ENCODE data around the gene TCL1A.
"Not testable (repeated sequence)": the region's sequence is repeated elsewhere in the genome, so short reads cannot be mapped to it uniquely, and the experiment has no call there.

Gene TCL1A

GRCh38 chr14:95713596-95714371, at the start of gene TCL1A:
Gene TCL1A, minus strand, starts transcription at chr14:95714125. Its CDS starts 59 bp downstream, at chr14:95714066.
- CTCF ChIA-PET: no interaction called here
- Mint-ChIP-seq H3K4me1 (no peaks in the 10 kb centered on the region), H3K4me3 (no peak within 1 kb of the TSS), H3K27ac (no peak within 1 kb of the TSS), H3K27me3 (peaks cover 49% of the 10 kb centered on the region), H3K9me3 (no peaks in the 10 kb centered on the region), H3K36me3 (no peaks in the 10 kb centered on the region)
- no peak for DNase-seq

GRCh38 chr14:95763032-95763431, 49.1 kb upstream of the TCL1A start:
- DNase-seq, H3K4me1 Mint-ChIP-seq, H3K36me3 Mint-ChIP-seq, H3K4me3 Mint-ChIP-seq, CTCF ChIA-PET, H3K27ac Mint-ChIP-seq, H3K9me3 Mint-ChIP-seq: not testable (repeated sequence)
- peaks cover 19% of the 10 kb centered on the region for H3K27me3 Mint-ChIP-seq

- no peaks in the 10 kb centered on the region for H3K9me3 Mint-ChIP-seq
- H3K36me3 Mint-ChIP-seq: no peaks in the 10 kb centered on the region
- DNase-seq: no peak
- H3K27ac Mint-ChIP-seq: no peak overlapping the region
- peaks cover 19% of the 10 kb centered on the region for H3K27me3 Mint-ChIP-seq
- CTCF ChIA-PET: no interaction called here
- no peak overlapping the region for H3K4me3 Mint-ChIP-seq
- H3K4me1 Mint-ChIP-seq: no peaks in the 10 kb centered on the region
Measured at GRCh38 chr14:95761436-95761835, 47.5 kb upstream of the TCL1A start.

- no peak overlapping the region for H3K4me3 Mint-ChIP-seq
- H3K36me3 Mint-ChIP-seq: no peaks in the 10 kb centered on the region
- H3K9me3 Mint-ChIP-seq: no peaks in the 10 kb centered on the region
- no peak for DNase-seq
- H3K4me1 Mint-ChIP-seq: no peaks in the 10 kb centered on the region
- H3K27ac Mint-ChIP-seq: no peak overlapping the region
- peaks cover 19% of the 10 kb centered on the region for H3K27me3 Mint-ChIP-seq
- CTCF ChIA-PET: no interaction called here
Measured at GRCh38 chr14:95760596-95760995, 46.7 kb upstream of the TCL1A start.

GRCh38 chr14:95759941-95760340, 46.0 kb upstream of the TCL1A start:
- Mint-ChIP-seq H3K9me3 (no peaks in the 10 kb centered on the region), H3K4me3 (no peak overlapping the region), H3K27me3 (peaks cover 19% of the 10 kb centered on the region), H3K4me1 (no peaks in the 10 kb centered on the region), H3K36me3 (no peaks in the 10 kb centered on the region), H3K27ac (no peak overlapping the region)
- CTCF ChIA-PET: no interaction called here
- DNase-seq: no peak

GRCh38 chr14:95758331-95758730, 44.4 kb upstream of the TCL1A start:
- no peaks in the 10 kb centered on the region for H3K36me3 Mint-ChIP-seq
- H3K27me3 Mint-ChIP-seq: peaks cover 22% of the 10 kb centered on the region
- no peak overlapping the region for H3K4me3 Mint-ChIP-seq
- CTCF ChIA-PET: no interaction called here
- H3K4me1 Mint-ChIP-seq: no peaks in the 10 kb centered on the region
- DNase-seq: no peak
- H3K27ac Mint-ChIP-seq: no peak overlapping the region
- no peaks in the 10 kb centered on the region for H3K9me3 Mint-ChIP-seq

GRCh38 chr14:95756751-95757150, 42.8 kb upstream of the TCL1A start:
- Mint-ChIP-seq H3K4me3 (no peak overlapping the region), H3K27ac (no peak overlapping the region), H3K4me1 (no peaks in the 10 kb centered on the region), H3K36me3 (no peaks in the 10 kb centered on the region), H3K9me3 (no peaks in the 10 kb centered on the region), H3K27me3 (peaks cover 22% of the 10 kb centered on the region)
- DNase-seq: no peak
- CTCF ChIA-PET: interaction anchor here (1.4 kb wide), 1 partner anchor 17 kb away, joined by 4 read pairs; no protein-coding TSS in a partner anchor

- Mint-ChIP-seq H3K27me3 (peaks cover 19% of the 10 kb centered on the region), H3K4me3 (no peak overlapping the region), H3K36me3 (no peaks in the 10 kb centered on the region), H3K9me3 (no peaks in the 10 kb centered on the region), H3K27ac (no peak overlapping the region), H3K4me1 (no peaks in the 10 kb centered on the region)
- DNase-seq: no peak
- CTCF ChIA-PET: interaction anchor here (1.4 kb wide), 1 partner anchor 18 kb away, joined by 4 read pairs; no protein-coding TSS in a partner anchor
Measured at GRCh38 chr14:95756127-95756526, 42.2 kb upstream of the TCL1A start.

- CTCF ChIA-PET: no interaction called here
- peaks cover 9% of the 10 kb centered on the region for H3K4me1 Mint-ChIP-seq
- no peak overlapping the region for H3K4me3 Mint-ChIP-seq
- H3K27me3 Mint-ChIP-seq: peaks cover 3% of the 10 kb centered on the region
- peaks cover 4% of the 10 kb centered on the region for H3K36me3 Mint-ChIP-seq
- H3K27ac Mint-ChIP-seq: no peak overlapping the region
- no peak for DNase-seq
- peaks cover 10% of the 10 kb centered on the region for H3K9me3 Mint-ChIP-seq
Measured at GRCh38 chr14:95741781-95742180, 27.9 kb upstream of the TCL1A start.

- Mint-ChIP-seq H3K27me3 (peaks cover 3% of the 10 kb centered on the region), H3K36me3 (peaks cover 4% of the 10 kb centered on the region), H3K9me3 (peaks cover 10% of the 10 kb centered on the region), H3K4me1 (peaks cover 9% of the 10 kb centered on the region), H3K4me3 (no peak overlapping the region), H3K27ac (no peak overlapping the region)
- CTCF ChIA-PET: no interaction called here
- no peak for DNase-seq
Measured at GRCh38 chr14:95741038-95741490, 27.1 kb upstream of the TCL1A start.

- Mint-ChIP-seq H3K27ac (no peak overlapping the region), H3K9me3 (peaks cover 10% of the 10 kb centered on the region), H3K4me3 (no peak overlapping the region), H3K4me1 (peaks cover 9% of the 10 kb centered on the region), H3K27me3 (peaks cover 6% of the 10 kb centered on the region), H3K36me3 (peaks cover 4% of the 10 kb centered on the region)
- CTCF ChIA-PET: no interaction called here
- no peak for DNase-seq
Measured at GRCh38 chr14:95739356-95739755, 25.4 kb upstream of the TCL1A start.

- CTCF ChIA-PET: no interaction called here
- H3K4me3 Mint-ChIP-seq: no peak overlapping the region
Measured at GRCh38 chr14:95733212-95733611, 19.3 kb upstream of the TCL1A start.

GRCh38 chr14:95730126-95730525, 16.2 kb upstream of the TCL1A start:
- H3K4me3 Mint-ChIP-seq: no peak overlapping the region
- no peaks in the 10 kb centered on the region for H3K9me3 Mint-ChIP-seq
- peaks cover 29% of the 10 kb centered on the region for H3K27me3 Mint-ChIP-seq
- H3K4me1 Mint-ChIP-seq: peaks cover 4% of the 10 kb centered on the region
- no peak for DNase-seq
- no peaks in the 10 kb centered on the region for H3K36me3 Mint-ChIP-seq
- no peak overlapping the region for H3K27ac Mint-ChIP-seq
- CTCF ChIA-PET: no interaction called here

More at GRCh38 chr14:95733212-95733611, 19.3 kb upstream of the TCL1A start:
- H3K9me3 Mint-ChIP-seq: no peaks in the 10 kb centered on the region
- no peak overlapping the region for H3K27ac Mint-ChIP-seq
- DNase-seq: no peak
- peaks cover 4% of the 10 kb centered on the region for H3K4me1 Mint-ChIP-seq
- peaks cover 18% of the 10 kb centered on the region for H3K27me3 Mint-ChIP-seq
- H3K36me3 Mint-ChIP-seq: no peaks in the 10 kb centered on the region

- CTCF ChIA-PET, H3K27ac Mint-ChIP-seq, H3K4me3 Mint-ChIP-seq, H3K36me3 Mint-ChIP-seq, H3K9me3 Mint-ChIP-seq, DNase-seq, H3K4me1 Mint-ChIP-seq: not testable (repeated sequence)
- peaks cover 25% of the 10 kb centered on the region for H3K27me3 Mint-ChIP-seq
Measured at GRCh38 chr14:95729402-95730028, 15.6 kb upstream of the TCL1A start.

- no peak for DNase-seq
- CTCF ChIA-PET: no interaction called here
- H3K9me3 Mint-ChIP-seq: no peaks in the 10 kb centered on the region
- H3K27me3 Mint-ChIP-seq: peaks cover 15% of the 10 kb centered on the region
- no peaks in the 10 kb centered on the region for H3K36me3 Mint-ChIP-seq
- no peak overlapping the region for H3K4me3 Mint-ChIP-seq
- H3K27ac Mint-ChIP-seq: no peak overlapping the region
- peaks cover 4% of the 10 kb centered on the region for H3K4me1 Mint-ChIP-seq
Measured at GRCh38 chr14:95727056-95727700, 13.3 kb upstream of the TCL1A start.
